ENCODE results near the gene USHBP1. TPM values are rescaled to one million over a fixed set of nuclear protein-coding genes. Genes with fewer than 3 reads are reported as not detected.
A peak's percentile ranks its signal among the peaks of the same experiment; 100 is the strongest.

The USHBP1 gene
- total and polyA plus RNA-seq, 2 of the 13 experiments (the other 11 are each of a cell fraction or from before 2014, with no cell fraction given): 0.15 to 1.5 TPM

DNA sequence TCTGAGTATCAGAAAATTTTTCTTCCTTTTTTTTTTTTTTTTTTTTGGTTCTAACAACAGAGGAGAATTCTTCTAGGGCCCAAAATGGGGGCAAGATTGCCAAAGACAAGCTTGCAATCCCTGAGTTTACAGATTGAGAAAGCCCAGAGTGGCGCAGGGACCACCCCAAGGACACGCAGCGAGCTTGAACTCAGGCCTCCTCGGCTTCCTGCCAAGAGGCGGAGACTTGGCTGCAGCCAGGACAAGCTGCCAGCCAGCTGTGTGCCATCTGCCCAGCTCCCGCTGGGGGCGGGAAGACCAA, 40.6 kb upstream of the USHBP1 start (continued):
- no peak for TF ChIP-seq FLYWCH1 (CRISPR knock-in tag; IDR thresholded peaks at IDR 0.05)
- TF ChIP-seq ZNF776 (CRISPR knock-in tag; IDR thresholded peaks at IDR 0.05): no peak
- TF ChIP-seq ZNF296 (CRISPR knock-in tag; conservative IDR thresholded peaks at IDR 0.05): no peak
- TF ChIP-seq ZNF567 (CRISPR knock-in tag; IDR thresholded peaks at IDR 0.05; ENCODE audit: borderline replicate concordance): no peak; the same call in 1 of the 2 replicates
- TF ChIP-seq ZNF468 (CRISPR knock-in tag; IDR thresholded peaks at IDR 0.05): no peak
- peak; percentile 4; the same call in 1 of the 2 replicates for TF ChIP-seq ZNF292 (CRISPR knock-in tag; IDR thresholded peaks at IDR 0.05; ENCODE audit: borderline replicate concordance, low read depth)
- TF ChIP-seq ZNF430 (CRISPR knock-in tag; IDR thresholded peaks at IDR 0.05): peak; percentile 16; the same call in 1 of the 2 replicates
- no peak for TF ChIP-seq FOXA1 (IDR thresholded peaks at IDR 0.05)
- TF ChIP-seq FOXA1 (CRISPR knock-in tag; IDR thresholded peaks at IDR 0.05): no peak
- no peak for TF ChIP-seq ZNF33B (CRISPR knock-in tag; IDR thresholded peaks at IDR 0.05)

- H2AFZ ChIP-seq (ENCODE audit: low read length): no peak overlapping the region
- WGBS (ENCODE audit: low lambda C conversion rate): 53% methylated on average over 12 of the region's 12 CpGs
- no peak for TF ChIP-seq ZNF780A (CRISPR knock-in tag; IDR thresholded peaks at IDR 0.05)
- no peak for TF ChIP-seq SP5 (CRISPR knock-in tag; IDR thresholded peaks at IDR 0.05; ENCODE audit: borderline replicate concordance, low read depth)
- TF ChIP-seq ZSCAN30 (CRISPR knock-in tag; IDR thresholded peaks at IDR 0.05): no peak
- no peak for TF ChIP-seq ZNF619 (CRISPR knock-in tag; IDR thresholded peaks at IDR 0.05)
- TF ChIP-seq ZNF367 (CRISPR knock-in tag; IDR thresholded peaks at IDR 0.05; ENCODE audit: borderline replicate concordance): no peak
- no peak for TF ChIP-seq ZNF33A (CRISPR knock-in tag; IDR thresholded peaks at IDR 0.05; ENCODE audit: borderline replicate concordance)
- no peak for TF ChIP-seq TAF1 (CRISPR knock-in tag; IDR thresholded peaks at IDR 0.05)
- TF ChIP-seq POLR2G (IDR thresholded peaks at IDR 0.05; ENCODE audit: low read depth, low read length): no peak
- TF ChIP-seq CREB3 (CRISPR knock-in tag; IDR thresholded peaks at IDR 0.05): no peak
- no peak for TF ChIP-seq KDM5B (CRISPR knock-in tag; IDR thresholded peaks at IDR 0.05; ENCODE audit: borderline replicate concordance)
- TF ChIP-seq ZNF317 (CRISPR knock-in tag; IDR thresholded peaks at IDR 0.05): 0 out of 2 replicates have a peak, but pooled peaks have one; percentile 10
- TF ChIP-seq ZMYM4 (CRISPR knock-in tag; IDR thresholded peaks at IDR 0.05): no peak
- no peak for TF ChIP-seq ATF4 (CRISPR knock-in tag; IDR thresholded peaks at IDR 0.05)
- TF ChIP-seq ZNF652 (CRISPR knock-in tag; IDR thresholded peaks at IDR 0.05; ENCODE audit: borderline replicate concordance, low read depth): peak; percentile 78
Observed at GRCh38 chr19:17304386-17305215, 40.1 kb upstream of the USHBP1 start.

More at GRCh38 chr19:17304386-17305215, 40.1 kb upstream of the USHBP1 start:
- no peaks in the 10 kb centered on the region for H3K9me3 ChIP-seq (ENCODE audit: low read length)
- DNase-seq (ENCODE audit: low spot score) (no peak), FAIRE-seq (no peak), ATAC-seq (no peak)
- peak overlapping the region; percentile 97 for H3K4me2 ChIP-seq (ENCODE audit: low read depth, low read length)
- no peaks in the 10 kb centered on the region for H4K20me1 ChIP-seq (ENCODE audit: insufficient read depth, low read length)
- H3K79me2 ChIP-seq (ENCODE audit: insufficient read depth, low read length): peaks cover 4% of the 10 kb centered on the region
- POLR2A ChIA-PET: interaction anchor here (0.7 to 1.8 kb wide), 16 partner anchors 13 to 302 kb away, joined by 3 to 13 read pairs (median 4); partner anchors contain the start of genes BABAM1, BST2, MVB12A and OCEL1
- peak overlapping the region; percentile 48 for H3K27ac ChIP-seq (ENCODE audit: extremely low read length, insufficient read depth, low read length)
- H3K27me3 ChIP-seq (ENCODE audit: control insufficient read depth in 1 of 2, insufficient read depth in 2 of 2, low read length in 2 of 2): no peaks in the 10 kb centered on the region; a peak in 1 of 5 replicates
- CTCF ChIA-PET (ENCODE audit: low intra/inter-chr PET ratio, low total read pairs): no interaction called here
- H3K36me3 ChIP-seq (replicated peaks in 1 of 2; ENCODE audit: control insufficient read depth in 1 of 2, insufficient read depth in 2 of 2, low read length in 2 of 2): no peaks in the 10 kb centered on the region
- 0 out of 2 replicates have a peak overlapping the region, but pooled peaks have one; percentile 33 for H3K9ac ChIP-seq (ENCODE audit: insufficient read depth, low read depth, low read length)
- peak overlapping the region in 1 of 3 experiments; percentile 85; a peak in 3 of 6 replicates for H3K4me3 ChIP-seq (replicated peaks in 1 of 3; ENCODE audit: insufficient read depth in 1 of 3, low read depth in 2 of 3, low read length in 3 of 3)
- no TSS peak for BruUV-seq (replicated peaks)
- intact Hi-C loops (cut with micrococcal nuclease; ENCODE audit: unreplicated experiment) (loop anchor here (1.0 kb wide), 1 partner anchor 37 kb away; the partner anchor contains the start of gene BABAM1), in situ Hi-C loops (cut with HindIII; ENCODE audit: extremely low pct_ligation_motif_present, low pct_unique_long_range_greater_than_20kb) (no loop called here)
- peaks cover 33% of the 10 kb centered on the region for H3K4me1 ChIP-seq (ENCODE audit: insufficient read depth, low read length)

Measured in HepG2 (cell line).